OCI-LY7 (cell line): ENCODE measurements around the gene ZBTB20. TPM values are rescaled to one million over a fixed set of nuclear protein-coding genes. Genes with fewer than 3 reads are reported as not detected.

Source experiments
- BruUV-seq: library from RNA; stranded (reverse); fragments of 400-500 nt; replicated peaks from 2 replicates; lab custom pipeline; 2021; lab: Mats Ljungman, UMichigan
- CTCF ChIA-PET: fragments of 300-600 bp; sonication (Branson Sonifier 250); formaldehyde crosslinking; loops from one replicate; lab custom pipeline; 2022; ENCODE audit warnings: antibody characterized with exemption; ENCODE audit not compliant: unreplicated experiment; lab: Charles Lee
- POLR2A ChIA-PET: fragments of 300-600 bp; sonication (Branson Sonifier 250); formaldehyde crosslinking; loops from one replicate; lab custom pipeline; 2022; ENCODE audit warnings: antibody characterized with exemption; lab: Charles Lee
- DNase-seq: peaks from one replicate; pipeline ENCODE4 v3.0.0-alpha.2; 2015; ENCODE audit warnings: low spot score
- H2AFZ ChIP-seq: fragments of 200-600 bp; sonication (generic), shearing (Covaris generic); 2 replicates; pipeline ENCODE4 v1.6.1; 2014; ENCODE audit warnings: mild to moderate bottlenecking, antibody characterized with exemption, low read length, moderate library complexity
- H3K27ac ChIP-seq: fragments of 200-600 bp; sonication (generic); 2 replicates; pipeline ENCODE4 v1.5.1; 2014; ENCODE audit warnings: mixed run types, low read depth, mild to moderate bottlenecking, moderate library complexity, low read length, inconsistent platforms; ENCODE audit not compliant: poor library complexity, severe bottlenecking
- H3K36me3 ChIP-seq: fragments of 200-600 bp; sonication (generic); 2 replicates; pipeline ENCODE4 v1.6.1; 2014; ENCODE audit warnings: mild to moderate bottlenecking, antibody characterized with exemption, low read length, moderate library complexity, mixed read lengths; ENCODE audit not compliant: insufficient read depth
- H3K4me1 ChIP-seq: fragments of 200-600 bp; sonication (generic); 2 replicates; pipeline ENCODE4 v1.5.1; 2014; ENCODE audit warnings: mild to moderate bottlenecking, low read length; ENCODE audit not compliant: insufficient read depth, poor library complexity, severe bottlenecking
- H3K4me2 ChIP-seq: fragments of 200-600 bp; sonication (generic); 2 replicates; pipeline ENCODE4 v1.6.1; 2014; ENCODE audit warnings: mild to moderate bottlenecking, low read length
- H3K4me3 ChIP-seq: fragments of 200-600 bp; sonication (generic); 2 replicates; pipeline ENCODE4 v1.5.1; 2014; ENCODE audit warnings: mild to moderate bottlenecking, low read depth, low read length; ENCODE audit not compliant: poor library complexity, severe bottlenecking
- H3K79me2 ChIP-seq: fragments of 200-600 bp; sonication (generic); 2 replicates; pipeline ENCODE4 v1.6.1; 2016; ENCODE audit warnings: low read depth, mild to moderate bottlenecking, low read length, moderate library complexity, mixed read lengths; ENCODE audit not compliant: insufficient read depth
- H3K9me2 ChIP-seq: fragments of 200-600 bp; sonication (generic); 2 replicates; pipeline ENCODE4 v1.6.1; 2016; ENCODE audit warnings: mild to moderate bottlenecking, low read length, mixed read lengths; ENCODE audit not compliant: insufficient read depth
- H3K9me3 ChIP-seq: fragments of 200-600 bp; sonication (generic); 2 replicates; pipeline ENCODE4 v1.6.1; 2014; ENCODE audit warnings: mild to moderate bottlenecking, mixed run types, low read length, mixed read lengths
- H4K20me1 ChIP-seq: fragments of 200-600 bp; sonication (generic); 2 replicates; pipeline ENCODE4 v1.6.1; 2014; ENCODE audit warnings: mild to moderate bottlenecking, antibody characterized with exemption, low read length, moderate library complexity, mixed read lengths; ENCODE audit not compliant: insufficient read depth
- CTCF ChIP-seq: fragments of 200-600 bp; sonication (generic); conservative IDR thresholded peaks from 2 replicates; pipeline ENCODE4 v1.5.1; 2014; ENCODE audit warnings: mild to moderate bottlenecking, antibody characterized with exemption, low read length, moderate library complexity, mixed read lengths
- EZH2phosphoT487 ChIP-seq: fragments of 200-600 bp; sonication (generic); IDR thresholded peaks from 2 replicates; pipeline ENCODE4 v1.6.1; 2018; ENCODE audit warnings: low read depth, borderline replicate concordance, mild to moderate bottlenecking, mixed run types, antibody characterized with exemption, low read length, moderate library complexity, mixed read lengths
- intact Hi-C: fragments of 100-400 bp; cut with micrococcal nuclease; formaldehyde crosslinking; loops from one replicate; pipeline ENCODE4 v1.10.0; 2022; ENCODE audit not compliant: unreplicated experiment
- total RNA-seq, 2 experiments: library from RNA; depleted of rRNA in 1 of 2; stranded (reverse); fragments of >200 nt in 1 of 2; shearing (Covaris generic) in 1 of 2; gene quantifications; 2 replicates each; pipeline ENCODE4 v1.2.3, GENCODE V29; 2014 to 2022

ZBTB20 gene
- total RNA-seq, 2 experiments from 2014 or later = 5.5 to 11.8 TPM

GRCh38 chr3:114700637-114701234 is 446.4 kb downstream of the ZBTB20 start:
- no peaks in the 10 kb centered on the region for H3K9me2 ChIP-seq
- no TSS peak for BruUV-seq
- H4K20me1 ChIP-seq = no peaks in the 10 kb centered on the region
- no peaks in the 10 kb centered on the region for H3K79me2 ChIP-seq
- no peaks in the 10 kb centered on the region for H3K9me3 ChIP-seq
- no peak for DNase-seq
- no peak overlapping the region for H3K4me3 ChIP-seq
- H2AFZ ChIP-seq = no peak overlapping the region
- no peaks in the 10 kb centered on the region for H3K36me3 ChIP-seq
- H3K27ac ChIP-seq = no peak overlapping the region
- TF ChIP-seq EZH2phosphoT487 (no peak), CTCF (no peak)
- intact Hi-C loops = no loop called here
- no peaks in the 10 kb centered on the region for H3K4me1 ChIP-seq
- no peak overlapping the region for H3K4me2 ChIP-seq
- ChIA-PET POLR2A (interaction anchor here (0.9 to 1.0 kb wide), 2 partner anchors 11 to 12 kb away, joined by 3 to 4 read pairs; no protein-coding TSS in a partner anchor), CTCF (no interaction called here)

GRCh38 chr3:114698146-114699105 is 448.7 kb downstream of the ZBTB20 start:
- Histone ChIP-seq H3K36me3 (no peaks in the 10 kb centered on the region), H3K79me2 (no peaks in the 10 kb centered on the region)

More at GRCh38 chr3:114698146-114699105, 448.7 kb downstream of the ZBTB20 start:
- no peak for DNase-seq
- Histone ChIP-seq H3K4me1 (no peaks in the 10 kb centered on the region), H3K27ac (no peak overlapping the region), H3K4me3 (no peak overlapping the region), H3K9me3 (no peaks in the 10 kb centered on the region), H4K20me1 (no peaks in the 10 kb centered on the region), H2AFZ (no peak overlapping the region), H3K9me2 (no peaks in the 10 kb centered on the region), H3K4me2 (no peak overlapping the region)
- TF ChIP-seq EZH2phosphoT487 (no peak), CTCF (no peak)
- ChIA-PET POLR2A (no interaction called here), CTCF (no interaction called here)
- BruUV-seq = no TSS peak
- intact Hi-C loops = no loop called here
